ENCODE results near the gene AVPR1B. TPM values are rescaled to one million over a fixed set of nuclear protein-coding genes. Genes with fewer than 3 reads are reported as not detected.

Gene AVPR1B
- total and polyA plus RNA-seq, 2 donors (not counting 3 experiments of a cell fraction or from before 2014, with no cell fraction given), result not detected

DNA sequence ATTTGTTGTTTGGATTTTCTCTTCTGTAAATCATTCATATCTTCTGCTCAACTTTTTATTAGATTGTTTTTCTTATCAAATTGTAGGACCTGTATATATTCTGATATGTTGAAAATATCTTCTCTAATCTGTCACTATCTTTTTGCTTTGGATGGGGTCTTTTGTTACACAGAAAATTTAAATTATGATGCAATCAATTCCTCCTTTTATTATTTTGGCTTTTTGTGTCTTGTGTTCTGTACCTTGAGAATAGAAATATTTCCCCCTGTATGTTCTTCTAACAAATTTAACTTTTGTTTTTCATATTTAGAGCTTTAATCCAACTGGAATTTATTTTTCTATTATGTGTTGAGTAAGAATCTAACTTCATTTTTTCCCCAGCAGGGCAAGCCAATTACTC, 3.2 kb upstream of the AVPR1B start:
- Histone ChIP-seq H3K4me2 (ENCODE audit: insufficient read depth, low read length) (no peak overlapping the region), H3K79me2 (ENCODE audit: control insufficient read depth, insufficient read depth, low read length) (no peaks in the 10 kb centered on the region), H3K9ac (replicated peaks; ENCODE audit: extremely low read depth, insufficient read depth, low read length) (no peak overlapping the region), H3K4me3 (replicated peaks in 1 of 3; ENCODE audit: insufficient read depth in 1 of 3, low read depth in 1 of 3, low read length in 3 of 3) (no peak overlapping the region), H3K36me3 (ENCODE audit: control insufficient read depth in 2 of 2, extremely low read depth in 1 of 2, insufficient read depth in 2 of 2, low read length in 2 of 2) (no peaks in the 10 kb centered on the region), H3K9me3 (replicated peaks; ENCODE audit: control insufficient read depth, insufficient read depth, low read length) (no peaks in the 10 kb centered on the region), H3K27ac (ENCODE audit: insufficient read depth, low read depth, low read length) (no peak overlapping the region), H2AFZ (ENCODE audit: low read depth, low read length) (no peak overlapping the region), H3K9me1 (replicated peaks; ENCODE audit: control insufficient read depth, extremely low read depth, insufficient read depth, low read length) (no peaks in the 10 kb centered on the region), H4K20me1 (replicated peaks; ENCODE audit: control insufficient read depth, extremely low read depth, insufficient read depth, low read length) (no peaks in the 10 kb centered on the region), H3K4me1 (ENCODE audit: control insufficient read depth, extremely low read depth, insufficient read depth, low read length) (peaks cover 4% of the 10 kb centered on the region), H3K27me3 (ENCODE audit: control insufficient read depth in 2 of 2, insufficient read depth in 2 of 2, low read length in 2 of 2) (peaks cover 15 to 45% of the 10 kb centered on the region in 2 experiments)
- dilution Hi-C loops (cut with MboI; ENCODE audit: extremely low pct_ligation_motif_present, low sequenced_read_pairs), result loop anchor here (25.0 kb wide), 1 partner anchor 133 kb away; no protein-coding TSS in a partner anchor
- no peak for FAIRE-seq
- ChIA-PET POLR2A (no interaction called here), CTCF (interaction anchor here (1.6 to 2.9 kb wide), 2 partner anchors 14 to 90 kb away, joined by 4 to 10 read pairs; no protein-coding TSS in a partner anchor)
- no peak for DNase-seq (ENCODE audit: low read depth, low spot score)
- intact Hi-C loops (cut with micrococcal nuclease), result no loop called here
- no TSS peak for BruUV-seq (replicated peaks)
- TF ChIP-seq, protein P1, sequence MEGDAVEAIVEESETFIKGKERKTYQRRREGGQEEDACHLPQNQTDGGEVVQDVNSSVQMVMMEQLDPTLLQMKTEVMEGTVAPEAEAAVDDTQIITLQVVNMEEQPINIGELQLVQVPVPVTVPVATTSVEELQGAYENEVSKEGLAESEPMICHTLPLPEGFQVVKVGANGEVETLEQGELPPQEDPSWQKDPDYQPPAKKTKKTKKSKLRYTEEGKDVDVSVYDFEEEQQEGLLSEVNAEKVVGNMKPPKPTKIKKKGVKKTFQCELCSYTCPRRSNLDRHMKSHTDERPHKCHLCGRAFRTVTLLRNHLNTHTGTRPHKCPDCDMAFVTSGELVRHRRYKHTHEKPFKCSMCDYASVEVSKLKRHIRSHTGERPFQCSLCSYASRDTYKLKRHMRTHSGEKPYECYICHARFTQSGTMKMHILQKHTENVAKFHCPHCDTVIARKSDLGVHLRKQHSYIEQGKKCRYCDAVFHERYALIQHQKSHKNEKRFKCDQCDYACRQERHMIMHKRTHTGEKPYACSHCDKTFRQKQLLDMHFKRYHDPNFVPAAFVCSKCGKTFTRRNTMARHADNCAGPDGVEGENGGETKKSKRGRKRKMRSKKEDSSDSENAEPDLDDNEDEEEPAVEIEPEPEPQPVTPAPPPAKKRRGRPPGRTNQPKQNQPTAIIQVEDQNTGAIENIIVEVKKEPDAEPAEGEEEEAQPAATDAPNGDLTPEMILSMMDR (IDR thresholded peaks at IDR 0.05; ENCODE audit: extremely low read depth in 1 of 2, insufficient read depth in 1 of 2, low read depth in 1 of 2, low read length in 2 of 2), result no peak
- TF ChIP-seq MYC (IDR thresholded peaks at IDR 0.05; ENCODE audit: low read depth, low read length) (no peak), GATA2 (IDR thresholded peaks at IDR 0.05; ENCODE audit: insufficient read depth, insufficient read length, low read depth, low read length) (no peak), JUN (IDR thresholded peaks at IDR 0.05; ENCODE audit: borderline replicate concordance, insufficient read depth, insufficient read length, low read depth) (no peak), EZH2 (IDR thresholded peaks at IDR 0.05; ENCODE audit: borderline replicate concordance, low read depth, low read length, severe bottlenecking) (no peak), POLR2A (IDR thresholded peaks at IDR 0.05; ENCODE audit: low read depth, low read length) (no peak), FOS (IDR thresholded peaks at IDR 0.05; ENCODE audit: borderline replicate concordance, insufficient read depth, low read length) (no peak), POLR2AphosphoS5 (IDR thresholded peaks at IDR 0.05; ENCODE audit: insufficient read depth, low read depth, low read length) (no peak)
- TF ChIP-seq, protein P2, sequence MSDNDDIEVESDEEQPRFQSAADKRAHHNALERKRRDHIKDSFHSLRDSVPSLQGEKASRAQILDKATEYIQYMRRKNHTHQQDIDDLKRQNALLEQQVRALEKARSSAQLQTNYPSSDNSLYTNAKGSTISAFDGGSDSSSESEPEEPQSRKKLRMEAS (IDR thresholded peaks at IDR 0.05; ENCODE audit: insufficient read depth, insufficient read length), result no peak

Data from endothelial cell of umbilical vein (primary cell).